Measurements from ENCODE around the gene CHST8.

GRCh38 chr19:33749619-33750175 lies 127.9 kb downstream of the CHST8 start:
- TF ChIP-seq EP300 (IDR thresholded peaks at IDR 0.05) = no peak
- no peak for TF ChIP-seq MYC (IDR thresholded peaks at IDR 0.05; ENCODE audit: borderline replicate concordance, low read length)
- no peak for TF ChIP-seq HES2 (IDR thresholded peaks at IDR 0.05)
- TF ChIP-seq RNF2 (IDR thresholded peaks at IDR 0.05; ENCODE audit: borderline replicate concordance, low read depth) = no peak
- TF ChIP-seq MAX (IDR thresholded peaks at IDR 0.05) = no peak
- TF ChIP-seq CTCF (IDR thresholded peaks at IDR 0.05) = no peak
- no peak for TF ChIP-seq ZFP36 (IDR thresholded peaks at IDR 0.05; ENCODE audit: borderline replicate concordance, partially characterized antibody)
- TF ChIP-seq REST (IDR thresholded peaks at IDR 0.05) = no peak
- no peak for TF ChIP-seq POLR2A (IDR thresholded peaks at IDR 0.05; ENCODE audit: low read length)
- no peak for TF ChIP-seq BHLHE40 (IDR thresholded peaks at IDR 0.05; ENCODE audit: low read depth, low read length)
- TF ChIP-seq SMC3 (IDR thresholded peaks at IDR 0.05) = no peak
